Measurements from ENCODE around the gene FCN3. TPM values are rescaled to one million over a fixed set of nuclear protein-coding genes. Genes with fewer than 3 reads are reported as not detected.
A peak's percentile ranks its signal among the peaks of the same experiment; 100 is the strongest.

Gene FCN3
- polyA plus RNA-seq, 1 donor: 0.32 TPM

DNA sequence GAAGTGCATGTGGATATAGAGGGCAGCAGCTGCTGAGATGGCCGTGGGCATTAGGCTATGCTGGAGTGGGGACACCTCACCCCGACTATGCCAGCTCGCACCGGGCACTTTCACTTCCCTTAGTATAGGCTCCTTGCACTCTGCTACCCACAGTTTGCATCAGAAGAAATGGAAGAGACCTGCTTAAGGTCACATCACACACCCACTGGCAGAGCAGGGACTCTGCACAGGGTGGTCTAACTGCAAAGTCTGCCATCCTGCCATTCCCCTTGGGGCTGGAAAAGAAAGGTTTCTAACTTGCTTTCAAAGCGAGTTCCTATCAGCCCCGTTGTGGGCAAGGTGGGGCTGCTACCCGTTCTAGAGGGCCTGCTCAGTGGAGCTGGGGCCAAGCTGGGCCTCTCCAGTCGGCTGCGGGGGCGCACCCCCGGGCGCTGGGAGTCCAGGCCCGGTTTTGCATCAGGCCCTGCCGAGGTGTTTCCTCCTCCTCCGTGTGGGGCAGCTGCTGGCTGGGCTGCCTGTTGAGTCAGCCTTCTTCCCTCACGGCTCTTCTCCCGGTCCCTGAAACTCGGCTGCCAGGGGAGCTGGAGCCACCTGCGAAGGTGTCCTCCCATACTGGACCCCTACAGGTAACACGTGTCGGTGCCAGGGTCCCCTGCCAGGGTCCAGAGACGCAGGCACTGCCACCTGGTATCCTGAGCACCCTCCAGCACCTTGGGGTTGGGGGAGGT is 32.9 kb downstream of the FCN3 start, which contains the start of gene SYTL1:
TSS of gene SYTL1 (plus strand) at position 498 of the 728 bp plus-strand sequence. CDS start 3,313 bp downstream, outside the sequence.
- DNase-seq (ENCODE audit: low read depth): no peak

- no peak for DNase-seq (ENCODE audit: low read depth)
Measured at GRCh38 chr1:27339213-27339612, 35.4 kb downstream of the FCN3 start.

DNA sequence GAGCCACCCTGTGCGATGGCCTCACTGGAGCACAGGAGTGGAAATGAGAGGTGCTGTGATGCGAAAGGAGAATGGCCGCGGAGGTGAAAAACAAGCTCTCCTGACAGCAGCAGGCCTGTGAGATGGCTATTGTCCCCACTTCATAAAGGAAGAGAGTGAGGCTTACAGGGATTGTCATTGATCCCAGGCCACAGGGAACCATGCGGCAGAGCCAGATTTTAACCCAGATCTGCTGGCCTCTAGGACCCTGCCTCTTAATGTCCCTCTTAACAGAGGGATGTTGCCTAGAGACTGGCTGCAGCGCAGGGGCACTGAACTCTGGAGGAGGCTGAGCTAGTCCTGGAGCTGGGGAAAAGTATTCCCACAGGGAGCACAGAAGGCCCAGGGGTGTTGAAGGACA is 35.9 kb downstream of the FCN3 start:
- DNase-seq (ENCODE audit: low read depth): no peak

DNA sequence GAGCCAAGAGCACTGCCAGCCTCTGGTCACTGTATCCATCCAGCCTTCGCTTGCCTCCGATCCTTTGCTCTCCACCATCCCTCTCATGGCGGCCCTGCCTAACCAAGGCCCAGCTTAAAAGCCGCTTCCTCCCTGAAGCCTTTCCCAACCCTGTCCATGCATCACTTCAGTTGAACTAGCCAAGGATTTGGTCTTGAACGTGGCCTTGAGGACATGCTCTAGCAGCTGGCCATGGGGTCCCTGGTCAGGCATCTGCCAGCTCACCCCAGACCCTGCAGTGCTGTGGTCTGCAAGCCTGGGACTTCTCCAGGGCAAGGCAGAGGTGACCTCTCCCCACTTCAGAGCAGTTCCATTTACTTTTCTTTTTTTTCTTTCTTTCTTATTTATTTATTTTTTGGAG is 37.9 kb downstream of the FCN3 start:
- DNase-seq (ENCODE audit: low read depth): no peak

- DNase-seq (ENCODE audit: low read depth): no peak
Measured at GRCh38 chr1:27335506-27336422, 38.9 kb downstream of the FCN3 start.

DNA sequence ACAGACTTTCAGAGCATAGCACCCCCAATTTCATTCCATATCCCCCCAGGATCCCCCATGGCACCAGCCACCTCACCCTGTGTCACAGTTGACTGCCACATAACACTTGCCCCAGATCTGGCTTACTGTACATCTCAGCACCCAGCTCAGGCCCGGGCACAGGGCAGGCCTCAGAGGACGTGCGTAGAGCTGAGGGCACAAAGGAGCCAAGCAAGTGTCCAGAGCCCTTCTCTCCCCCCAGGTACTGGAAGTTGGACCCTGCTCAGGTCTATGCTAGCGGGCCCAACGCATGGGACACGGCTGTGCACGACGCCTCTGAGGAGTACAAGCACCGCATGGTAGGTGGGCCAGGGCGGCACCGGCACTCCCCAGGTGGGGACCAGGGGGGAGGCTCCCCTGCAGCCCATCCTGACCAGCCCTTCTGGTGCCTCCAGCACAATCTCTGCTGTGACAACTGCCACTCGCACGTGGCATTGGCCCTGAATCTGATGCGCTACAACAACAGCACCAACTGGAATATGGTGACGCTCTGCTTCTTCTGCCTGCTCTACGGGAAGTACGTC is 40.8 kb downstream of the FCN3 start:
- no peak for DNase-seq (ENCODE audit: low read depth)

DNA sequence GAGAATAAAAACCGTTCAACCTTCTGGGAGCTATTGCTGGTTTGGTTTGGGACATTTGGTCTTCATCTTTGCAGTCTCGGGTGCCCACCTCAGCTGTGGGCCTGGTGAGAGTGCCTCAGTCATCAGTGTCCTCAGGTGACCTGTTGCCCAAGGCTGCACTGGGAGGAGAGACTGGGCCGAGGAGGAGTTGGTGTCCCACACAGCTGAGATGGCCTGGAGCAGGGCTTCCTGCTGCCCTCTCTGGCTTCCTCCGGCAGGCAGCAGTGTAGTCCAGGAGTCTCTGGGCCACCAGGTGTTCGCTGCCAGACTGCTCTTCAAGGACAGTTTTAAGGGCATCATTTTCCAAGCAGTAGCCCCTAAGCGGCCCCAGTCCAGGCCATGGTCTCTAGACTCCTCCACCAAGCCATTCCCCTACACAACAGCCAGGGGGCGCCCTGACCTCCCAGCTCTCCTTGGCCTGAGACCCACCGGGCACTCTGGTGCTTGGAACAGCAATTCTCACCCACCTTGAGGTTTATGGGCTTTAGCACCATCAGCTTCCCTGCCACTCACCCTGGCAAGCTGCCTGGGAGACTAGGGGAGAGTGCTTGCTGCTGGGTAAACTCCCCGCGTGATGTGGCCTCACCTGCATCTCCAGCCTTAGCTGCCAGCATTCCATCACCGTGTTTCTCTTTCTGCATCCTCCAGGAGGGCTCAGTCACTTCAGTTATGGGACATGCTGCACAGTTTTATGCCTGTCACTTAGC is 41.9 kb downstream of the FCN3 start:
- DNase-seq (ENCODE audit: low read depth): no peak

- DNase-seq (ENCODE audit: low read depth): no peak
Measured at GRCh38 chr1:27331922-27332321, 42.7 kb downstream of the FCN3 start.

GRCh38 chr1:27331426-27331825 is 43.2 kb downstream of the FCN3 start:
- no peak for DNase-seq (ENCODE audit: low read depth)

- no peak for DNase-seq (ENCODE audit: low read depth)
Measured at GRCh38 chr1:27330786-27331185, 43.8 kb downstream of the FCN3 start.

DNA sequence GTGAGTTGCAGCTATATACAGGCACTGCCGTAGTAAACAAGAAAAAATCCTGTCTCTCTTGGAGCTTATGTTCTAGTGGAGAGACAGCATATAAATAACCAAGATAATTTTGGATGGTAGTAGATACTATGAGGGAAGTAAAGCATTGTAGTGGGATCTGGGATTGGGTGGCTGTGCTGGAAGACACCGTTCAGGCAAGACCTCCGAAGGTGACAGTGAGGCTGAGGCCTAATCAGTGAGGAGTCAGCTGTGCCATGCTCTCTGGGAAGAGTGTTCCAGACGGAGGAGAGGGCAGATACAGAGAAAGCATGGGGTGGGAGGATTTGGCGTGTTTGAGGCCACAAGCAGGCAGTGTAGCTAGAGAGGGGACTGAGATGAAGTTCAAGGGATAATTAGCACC is 46.7 kb downstream of the FCN3 start:
- DNase-seq (ENCODE audit: low read depth): no peak

- DNase-seq (ENCODE audit: low read depth): no peak
Measured at GRCh38 chr1:27325286-27325685, 49.3 kb downstream of the FCN3 start.

GRCh38 chr1:27322569-27323240 is 51.9 kb downstream of the FCN3 start:
- no peak for DNase-seq (ENCODE audit: low read depth)

DNA sequence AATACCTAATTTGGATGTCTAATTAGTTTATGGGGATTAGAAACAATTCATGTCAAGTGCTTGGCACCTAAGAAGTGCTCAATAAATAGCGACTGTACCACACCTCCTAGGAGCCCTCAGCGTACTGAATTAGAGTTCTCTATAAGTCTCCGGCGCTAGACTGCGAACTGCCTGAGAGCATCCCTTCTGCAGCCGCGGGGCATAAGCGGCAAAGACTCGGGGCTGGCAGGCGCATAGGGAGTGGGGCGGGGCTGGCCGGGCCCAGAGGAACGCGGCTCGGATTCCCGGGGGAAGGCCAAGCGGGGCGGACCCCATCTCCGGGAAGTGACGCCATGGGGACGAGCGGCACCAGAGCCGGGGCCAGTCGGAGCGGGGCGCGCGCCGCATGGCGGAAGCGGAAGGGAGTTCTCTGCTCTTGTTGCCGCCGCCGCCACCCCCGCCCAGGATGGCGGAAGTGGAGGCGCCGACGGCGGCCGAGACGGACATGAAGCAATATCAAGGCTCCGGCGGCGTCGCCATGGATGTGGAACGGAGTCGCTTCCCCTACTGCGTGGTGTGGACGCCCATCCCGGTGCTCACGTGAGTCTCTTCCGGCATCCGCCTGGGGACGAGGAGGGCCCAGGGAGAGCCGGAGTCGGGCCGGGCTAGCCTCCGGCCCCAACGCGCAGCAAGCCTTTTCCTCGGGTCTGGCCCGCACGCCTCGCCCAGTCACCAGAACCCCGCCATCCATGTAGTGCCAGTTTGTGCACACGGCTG is 52.6 kb downstream of the FCN3 start, which contains the start of gene TMEM222:
TSS of gene TMEM222 (plus strand) at position 351 of the 756 bp plus-strand sequence. CDS start at position 386, 35 bp downstream.
- DNase-seq (ENCODE audit: low read depth): peak; percentile 83

Other genes with a start within 250 kb of the FCN3 start
- 14.4 TPM for gene SLC9A1, start 219.7 kb downstream of the FCN3 start, polyA plus RNA-seq (ENCODE audit: insufficient read length)
- gene WDTC1, start 140.2 kb downstream of the FCN3 start, polyA plus RNA-seq (ENCODE audit: insufficient read length): 28.7 TPM
- 25.0 TPM for gene TMEM222, start 52.7 kb downstream of the FCN3 start, polyA plus RNA-seq (ENCODE audit: insufficient read length)
- 0.49 TPM for gene SYTL1, start 32.8 kb downstream of the FCN3 start, polyA plus RNA-seq (ENCODE audit: insufficient read length)
- gene MAP3K6, start 7.9 kb downstream of the FCN3 start, polyA plus RNA-seq (ENCODE audit: insufficient read length): 8.6 TPM
- not detected for gene CD164L2, start 8.5 kb upstream of the FCN3 start, polyA plus RNA-seq (ENCODE audit: insufficient read length)
- gene GPR3, start 17.8 kb upstream of the FCN3 start, polyA plus RNA-seq (ENCODE audit: insufficient read length): 0.75 TPM
- 66.3 TPM for gene WASF2, start 115.3 kb upstream of the FCN3 start, polyA plus RNA-seq (ENCODE audit: insufficient read length)
- gene AHDC1, start 229.3 kb upstream of the FCN3 start, polyA plus RNA-seq (ENCODE audit: insufficient read length): 93.6 TPM

Data from forelimb muscle (tissue), 1 donor.